ENCODE measurements around the gene LAIR2. TPM values are rescaled to one million over a fixed set of nuclear protein-coding genes. Genes with fewer than 3 reads are reported as not detected.
A peak's percentile ranks its signal among the peaks of the same experiment; 100 is the strongest.
"Not testable (repeated sequence)": the region's sequence is repeated elsewhere in the genome, so short reads cannot be mapped to it uniquely, and the experiment has no call there.

Gene LAIR2
- total and polyA plus RNA-seq, 10 of the 15 experiments (the other 5 are each of a cell fraction or from before 2014, with no cell fraction given), result not detected

- RAD21 ChIA-PET (ENCODE audit: unreplicated experiment); ATAC-seq: not testable (repeated sequence)
Measured at GRCh38 chr19:54508487-54508886, 5.9 kb downstream of the LAIR2 start.

GRCh38 chr19:54509200-54509940 is 6.7 kb downstream of the LAIR2 start:
- H3K27ac ChIP-seq (ENCODE audit: control insufficient read depth, insufficient read depth); H3K4me1 ChIP-seq (ENCODE audit: control insufficient read depth, insufficient read depth, low read length); H3K36me3 ChIP-seq (ENCODE audit: control insufficient read depth in 2 of 2, insufficient read depth in 2 of 2, low read length in 1 of 2); H4K20me1 ChIP-seq (ENCODE audit: control insufficient read depth, insufficient read depth); in situ Hi-C loops (cut with MboI); H3K9me3 ChIP-seq (replicated peaks; ENCODE audit: control insufficient read depth, insufficient read depth, low read length); H3K4me3 ChIP-seq; BruUV-seq (replicated peaks); H3K79me2 ChIP-seq (ENCODE audit: control insufficient read depth, insufficient read depth, low read length); POLR2A ChIA-PET; intact Hi-C loops (cut with micrococcal nuclease; ENCODE audit: unreplicated experiment); H3K4me2 ChIP-seq (ENCODE audit: control insufficient read depth, insufficient read depth); H3K27me3 ChIP-seq (replicated peaks in 1 of 2; ENCODE audit: control insufficient read depth in 2 of 2, insufficient read depth in 2 of 2, low read length in 1 of 2); RAD21 ChIA-PET (ENCODE audit: unreplicated experiment); H2AFZ ChIP-seq (ENCODE audit: control insufficient read depth, low read depth, low read length); H3K9ac ChIP-seq (ENCODE audit: control insufficient read depth, insufficient read depth, low read length); DNase-seq (ENCODE audit: low read depth, low spot score); SMC1A ChIA-PET (ENCODE audit: uncharacterized antibody, unreplicated experiment): not testable (repeated sequence)
- WGBS (ENCODE audit: insufficient coverage, insufficient replicate concordance, low lambda C conversion rate, missing lambda C conversion rate), result 46% methylated on average over 9 of the region's 21 CpGs
- FAIRE-seq (peak; percentile 96), ATAC-seq (peak; percentile 88)
- CTCF ChIA-PET, result interaction anchor here (0.7 kb wide), 1 partner anchor 14 kb away, joined by 3 read pairs; no protein-coding TSS in a partner anchor

More at GRCh38 chr19:54508487-54508886, 5.9 kb downstream of the LAIR2 start:
- FAIRE-seq; H4K20me1 ChIP-seq (ENCODE audit: control insufficient read depth, insufficient read depth); H3K27ac ChIP-seq (ENCODE audit: control insufficient read depth, insufficient read depth); SMC1A ChIA-PET (ENCODE audit: uncharacterized antibody, unreplicated experiment); in situ Hi-C loops (cut with MboI); DNase-seq (ENCODE audit: low read depth, low spot score); intact Hi-C loops (cut with micrococcal nuclease; ENCODE audit: unreplicated experiment); H3K27me3 ChIP-seq (replicated peaks in 1 of 2; ENCODE audit: control insufficient read depth in 2 of 2, insufficient read depth in 2 of 2, low read length in 1 of 2); POLR2A ChIA-PET; H3K9me3 ChIP-seq (replicated peaks; ENCODE audit: control insufficient read depth, insufficient read depth, low read length); H3K79me2 ChIP-seq (ENCODE audit: control insufficient read depth, insufficient read depth, low read length); BruUV-seq (replicated peaks); H3K4me2 ChIP-seq (ENCODE audit: control insufficient read depth, insufficient read depth); H3K4me1 ChIP-seq (ENCODE audit: control insufficient read depth, insufficient read depth, low read length); H3K4me3 ChIP-seq; H3K36me3 ChIP-seq (ENCODE audit: control insufficient read depth in 2 of 2, insufficient read depth in 2 of 2, low read length in 1 of 2); H3K9ac ChIP-seq (ENCODE audit: control insufficient read depth, insufficient read depth, low read length); H2AFZ ChIP-seq (ENCODE audit: control insufficient read depth, low read depth, low read length): not testable (repeated sequence)
- CTCF ChIA-PET, result interaction anchor here (1.2 kb wide), 1 partner anchor 166 kb away, joined by 3 read pairs; no protein-coding TSS in a partner anchor
- 25% methylated on average over 2 of the region's 3 CpGs for WGBS (ENCODE audit: insufficient coverage, insufficient replicate concordance, low lambda C conversion rate, missing lambda C conversion rate)
